Mucosa of gallbladder (tissue), 1 donor: ENCODE measurements around the gene DYNC2H1. TPM values are rescaled to one million over a fixed set of nuclear protein-coding genes. Genes with fewer than 3 reads are reported as not detected.

Experiments used
- total RNA-seq: library from RNA; stranded (reverse); gene quantifications from one replicate; pipeline ENCODE4 v1.2.1, GENCODE V29; 2021
- donor health status: DM: no; HTN: no; CAD: no.

The DYNC2H1 gene
- total RNA-seq, 1 donor from 2014 or later, result 24.2 TPM

Other genes starting within 250 kb of the DYNC2H1 start
- gene MMP12, start 234.4 kb upstream of the DYNC2H1 start, total RNA-seq, result 1.7 TPM
- not detected for gene MMP13, start 153.7 kb upstream of the DYNC2H1 start, total RNA-seq
- gene DCUN1D5, start 17.3 kb upstream of the DYNC2H1 start, total RNA-seq, result 14.0 TPM